Calu3 (cell line): ENCODE results near the gene PLPP3. TPM values are rescaled to one million over a fixed set of nuclear protein-coding genes. Genes with fewer than 3 reads are reported as not detected.

Experiments used
- total RNA-seq: library from RNA; stranded (reverse); gene quantifications from 2 replicates; pipeline ENCODE4 v1.2.3, GENCODE V29; 2022

Gene PLPP3
- total RNA-seq, 1 experiment from 2014 or later = 18.9 TPM

Other genes starting within 250 kb of the PLPP3 start
- gene PRKAA2, start 65.8 kb upstream of the PLPP3 start, total RNA-seq = 6.5 and 9.7 TPM in 2 replicates
- gene FYB2, start 239.8 kb upstream of the PLPP3 start, total RNA-seq = not detected in 2 replicates